Tibial artery (tissue), 4 donors: Measurements from ENCODE around the gene TMBIM6.
"Not testable (repeated sequence)": the region's sequence is repeated elsewhere in the genome, so short reads cannot be mapped to it uniquely, and the experiment has no call there.

Experiments
- DNase-seq, 2 donors: peaks; one replicate each; pipeline ENCODE4 v3.0.0-alpha.2; 2019
- H3K27ac ChIP-seq, 2 donors: fragments of 200-600 bp; sonication (generic) in 1 of 2; 1 replicate in 1 of 2; 2 replicates in 1 of 2; pipeline ENCODE4 v1.5.1; 2018 to 2019; ENCODE audit warnings: mild to moderate bottlenecking in 1 of 2
- H3K27me3 ChIP-seq, 2 donors: fragments of 200-600 bp; sonication (generic) in 1 of 2; one replicate each; pipeline versions ENCODE4 v1.5.1 to v1.6.0; 2016 to 2019
- H3K36me3 ChIP-seq, 3 donors: fragments of 200-600 bp; sonication (generic) in 2 of 3; one replicate each; pipeline ENCODE4 v1.5.1; 2016 to 2019; ENCODE audit warnings: mild to moderate bottlenecking in 2 of 3
- H3K4me1 ChIP-seq, 4 donors: fragments of 200-600 bp; sonication (generic) in 2 of 4; 1 replicate in 3 of 4; 2 replicates in 1 of 4; pipeline ENCODE4 v1.5.1; 2016 to 2019
- H3K4me3 ChIP-seq, 2 donors: fragments of 200-600 bp; sonication (generic) in 1 of 2; 1 replicate in 1 of 2; 2 replicates in 1 of 2; pipeline ENCODE4 v1.5.1; 2018 to 2019; ENCODE audit warnings: mild to moderate bottlenecking in 2 of 2
- H3K9me3 ChIP-seq, 3 donors: fragments of 200-600 bp; sonication (generic) in 1 of 3; one replicate each; pipeline ENCODE4 v1.5.1; 2016 to 2019
- CTCF ChIP-seq, 2 experiments: fragments of 200-600 bp in 1 of 2; fragments of 450-650 bp in 1 of 2; IDR thresholded peaks; one replicate each; pipeline ENCODE4 v1.5.1; 2017 to 2019; ENCODE audit warnings: antibody characterized with exemption in 2 of 2, mild to moderate bottlenecking in 1 of 2, moderate library complexity in 1 of 2
- intact Hi-C: fragments of 100-400 bp; cut with DNase I; formaldehyde crosslinking; loops from one replicate; pipeline ENCODE4 v1.15.0; 2023; ENCODE audit warnings: low total_unique reads

TMBIM6 gene

GRCh38 chr12:49706351-49707127 lies 34.8 kb upstream of the TMBIM6 start:
- Histone ChIP-seq H3K36me3 (no peaks in the 10 kb centered on the region), H3K4me1 (peaks cover 0 to 43% (median 25%) of the 10 kb centered on the region in 4 donors), H3K9me3 (no peaks in the 10 kb centered on the region), H3K27ac (peak overlapping the region; percentile 94 to 97), H3K27me3 (no peaks in the 10 kb centered on the region), H3K4me3 (peak overlapping the region; percentile 83 to 97)
- intact Hi-C loops, result loop anchor here (1.0 to 5.0 kb wide), 2 partner anchors 34 to 62 kb away; no protein-coding TSS in a partner anchor
- TF ChIP-seq CTCF (IDR thresholded peaks at IDR 0.05), result peak in 1 of 2 experiments; percentile 10
- DNase-seq, result peak; percentile 25 to 79

GRCh38 chr12:49707128-49707811 lies 34.1 kb upstream of the TMBIM6 start, which contains the start of gene FMNL3:
Gene FMNL3, minus strand, starts transcription at chr12:49707405. Its CDS starts 225 bp downstream, at chr12:49707180.
- peak; percentile 93 to 100 for TF ChIP-seq CTCF (IDR thresholded peaks at IDR 0.05)
- no peaks in the 10 kb centered on the region for H3K36me3 ChIP-seq
- no peaks in the 10 kb centered on the region for H3K27me3 ChIP-seq
- DNase-seq, result peak; percentile 97 to 99
- intact Hi-C loops, result loop anchor here (1.0 to 5.0 kb wide), 2 partner anchors 35 to 63 kb away; no protein-coding TSS in a partner anchor
- H3K9me3 ChIP-seq, result no peaks in the 10 kb centered on the region
- H3K4me3 ChIP-seq, result peak within 1 kb of the TSS; percentile 83 to 97
- H3K4me1 ChIP-seq, result peaks cover 0 to 37% (median 24%) of the 10 kb centered on the region in 4 donors
- peak within 1 kb of the TSS; percentile 94 to 97 for H3K27ac ChIP-seq

GRCh38 chr12:49707812-49708147 lies 33.6 kb upstream of the TMBIM6 start:
- H3K27me3 ChIP-seq, result no peaks in the 10 kb centered on the region
- no peak for DNase-seq
- no peaks in the 10 kb centered on the region for H3K36me3 ChIP-seq
- peak overlapping the region in 1 of 2 donors; percentile 18 for H3K27ac ChIP-seq
- no peak for TF ChIP-seq CTCF (IDR thresholded peaks at IDR 0.05)
- intact Hi-C loops, result loop anchor here (1.0 to 5.0 kb wide), 2 partner anchors 35 to 63 kb away; no protein-coding TSS in a partner anchor
- H3K4me3 ChIP-seq, result no peak overlapping the region
- no peaks in the 10 kb centered on the region for H3K9me3 ChIP-seq
- H3K4me1 ChIP-seq, result peaks cover 0 to 33% (median 23%) of the 10 kb centered on the region in 4 donors

GRCh38 chr12:49708851-49709250 lies 32.5 kb upstream of the TMBIM6 start:
- no peak overlapping the region for H3K4me3 ChIP-seq
- H3K36me3 ChIP-seq, result no peaks in the 10 kb centered on the region
- no peaks in the 10 kb centered on the region for H3K9me3 ChIP-seq
- no peak for DNase-seq
- no peak for TF ChIP-seq CTCF (IDR thresholded peaks at IDR 0.05)
- peaks cover 0 to 23% (median 17%) of the 10 kb centered on the region in 4 donors for H3K4me1 ChIP-seq
- H3K27ac ChIP-seq, result no peak overlapping the region
- intact Hi-C loops, result loop anchor here (5.0 kb wide), 1 partner anchor 37 kb away; no protein-coding TSS in a partner anchor
- peaks cover 0 to 4% of the 10 kb centered on the region in 2 donors for H3K27me3 ChIP-seq

GRCh38 chr12:49713952-49714351 lies 27.4 kb upstream of the TMBIM6 start:
- H3K36me3 ChIP-seq, H3K4me1 ChIP-seq, intact Hi-C loops, H3K27ac ChIP-seq, H3K9me3 ChIP-seq, H3K4me3 ChIP-seq, DNase-seq: not testable (repeated sequence)
- H3K27me3 ChIP-seq, result peaks cover 0 to 24% of the 10 kb centered on the region in 2 donors

- Histone ChIP-seq H3K27ac (no peak overlapping the region), H3K36me3 (no peaks in the 10 kb centered on the region), H3K27me3 (peaks cover 0 to 24% of the 10 kb centered on the region in 2 donors), H3K4me1 (no peaks in the 10 kb centered on the region), H3K9me3 (no peaks in the 10 kb centered on the region), H3K4me3 (no peak overlapping the region)
- DNase-seq, result no peak
- no peak for TF ChIP-seq CTCF (IDR thresholded peaks at IDR 0.05)
- intact Hi-C loops, result no loop called here
These were observed 24.8 kb upstream of the TMBIM6 start for GRCh38 chr12:49716553-49716952.

- peaks cover 0 to 24% of the 10 kb centered on the region in 2 donors for H3K27me3 ChIP-seq
- intact Hi-C loops, H3K9me3 ChIP-seq, H3K36me3 ChIP-seq, H3K27ac ChIP-seq, H3K4me1 ChIP-seq, H3K4me3 ChIP-seq, DNase-seq: not testable (repeated sequence)
These were observed 23.6 kb upstream of the TMBIM6 start for GRCh38 chr12:49717800-49718199.
